OCI-LY7 (cell line): ENCODE measurements around the gene SERTAD3.

Source experiments
- CTCF ChIP-seq: fragments of 200-600 bp; sonication (generic); conservative IDR thresholded peaks from 2 replicates; pipeline ENCODE4 v1.5.1; 2014; ENCODE audit warnings: mild to moderate bottlenecking, antibody characterized with exemption, low read length, moderate library complexity, mixed read lengths
- EZH2phosphoT487 ChIP-seq: fragments of 200-600 bp; sonication (generic); IDR thresholded peaks from 2 replicates; pipeline ENCODE4 v1.6.1; 2018; ENCODE audit warnings: low read depth, borderline replicate concordance, mild to moderate bottlenecking, mixed run types, antibody characterized with exemption, low read length, moderate library complexity, mixed read lengths

- TF ChIP-seq CTCF (no peak), EZH2phosphoT487 (no peak)
Measured at GRCh38 chr19:40492274-40492673, 48.1 kb upstream of the SERTAD3 start.
